C4-2B (cell line): ENCODE measurements around the gene CACNB2.

ENCODE experiments used
- H3K27ac ChIP-seq: fragments of 450-650 bp; 2 replicates; pipeline ENCODE4 v1.5.1; 2017
- ZFX ChIP-seq: fragments of 450-650 bp; IDR thresholded peaks from 2 replicates; pipeline ENCODE4 v1.6.1; 2017
- TF ChIP-seq, protein P1 (sequence below): fragments of 450-650 bp; conservative IDR thresholded peaks from 2 replicates; pipeline ENCODE4 v1.5.1; 2017; ENCODE audit warnings: mild to moderate bottlenecking

CACNB2 gene

DNA sequence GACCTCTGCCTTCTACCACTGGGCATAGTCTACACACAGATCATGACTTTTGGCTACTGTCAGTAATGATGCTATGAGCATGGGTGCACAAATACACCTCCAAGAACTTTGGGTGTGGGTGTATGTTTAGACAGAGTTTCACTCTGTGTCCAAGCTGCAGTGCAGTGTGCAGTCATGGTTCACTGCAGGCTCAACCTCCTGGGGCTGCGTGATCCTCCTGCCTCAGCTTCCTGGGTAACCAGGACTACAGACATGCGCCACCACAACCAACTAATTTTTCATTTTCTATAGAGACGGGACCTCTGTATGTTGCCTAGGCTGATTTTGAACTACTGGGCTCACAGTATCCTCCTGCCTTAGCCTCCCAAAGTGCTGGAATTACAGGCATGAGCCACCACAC lies 316.8 kb downstream of the CACNB2 start:
- no peak overlapping the region for H3K27ac ChIP-seq
- TF ChIP-seq, protein P1, sequence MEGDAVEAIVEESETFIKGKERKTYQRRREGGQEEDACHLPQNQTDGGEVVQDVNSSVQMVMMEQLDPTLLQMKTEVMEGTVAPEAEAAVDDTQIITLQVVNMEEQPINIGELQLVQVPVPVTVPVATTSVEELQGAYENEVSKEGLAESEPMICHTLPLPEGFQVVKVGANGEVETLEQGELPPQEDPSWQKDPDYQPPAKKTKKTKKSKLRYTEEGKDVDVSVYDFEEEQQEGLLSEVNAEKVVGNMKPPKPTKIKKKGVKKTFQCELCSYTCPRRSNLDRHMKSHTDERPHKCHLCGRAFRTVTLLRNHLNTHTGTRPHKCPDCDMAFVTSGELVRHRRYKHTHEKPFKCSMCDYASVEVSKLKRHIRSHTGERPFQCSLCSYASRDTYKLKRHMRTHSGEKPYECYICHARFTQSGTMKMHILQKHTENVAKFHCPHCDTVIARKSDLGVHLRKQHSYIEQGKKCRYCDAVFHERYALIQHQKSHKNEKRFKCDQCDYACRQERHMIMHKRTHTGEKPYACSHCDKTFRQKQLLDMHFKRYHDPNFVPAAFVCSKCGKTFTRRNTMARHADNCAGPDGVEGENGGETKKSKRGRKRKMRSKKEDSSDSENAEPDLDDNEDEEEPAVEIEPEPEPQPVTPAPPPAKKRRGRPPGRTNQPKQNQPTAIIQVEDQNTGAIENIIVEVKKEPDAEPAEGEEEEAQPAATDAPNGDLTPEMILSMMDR = no peak
- no peak for TF ChIP-seq ZFX

DNA sequence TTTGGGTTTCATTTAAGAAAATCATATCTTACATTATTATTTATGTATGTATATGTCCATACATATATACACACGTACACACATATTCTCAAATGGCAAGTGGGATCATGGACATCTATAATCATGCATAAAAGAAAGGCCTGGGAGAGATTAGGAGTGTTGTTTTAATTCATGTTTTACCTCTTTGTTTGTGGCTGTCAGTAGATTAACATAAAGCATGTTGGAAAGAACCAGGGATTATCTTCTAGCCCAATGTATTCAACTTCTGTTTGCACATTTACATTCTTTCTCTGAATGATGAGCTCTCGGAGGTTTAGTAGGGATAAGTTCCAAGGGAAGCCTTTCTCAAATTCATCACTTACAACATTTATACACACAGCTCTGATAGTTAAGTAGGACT lies 319.8 kb downstream of the CACNB2 start:
- no peak overlapping the region for H3K27ac ChIP-seq
- TF ChIP-seq, protein P1 = no peak
- no peak for TF ChIP-seq ZFX

DNA sequence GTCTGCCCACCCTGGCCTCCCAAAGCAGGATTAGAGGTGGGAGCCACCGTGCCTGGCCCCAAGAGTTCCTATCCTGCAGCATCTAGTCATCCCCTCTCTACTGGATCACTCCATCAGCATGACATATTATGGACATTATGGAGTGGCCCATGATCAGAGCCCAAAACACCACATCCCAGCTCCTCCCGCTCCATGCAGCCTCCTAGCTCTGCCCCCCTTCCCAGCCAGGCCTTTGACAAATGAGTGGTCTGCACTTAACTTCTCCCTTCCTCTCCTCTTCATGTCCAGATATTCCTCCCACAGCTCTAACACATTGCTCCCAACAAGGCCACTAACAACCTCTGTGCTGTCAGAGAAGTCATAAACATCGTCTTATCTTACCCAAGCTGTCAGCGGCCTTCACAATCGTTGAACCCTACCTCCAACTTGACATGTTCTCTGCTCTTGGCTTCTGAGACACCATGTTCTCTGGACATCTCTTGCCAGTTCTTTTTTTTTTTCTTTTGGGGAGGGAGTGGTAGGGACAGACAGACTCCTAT lies 323.5 kb downstream of the CACNB2 start:
- H3K27ac ChIP-seq = no peak overlapping the region
- TF ChIP-seq ZFX = no peak
- TF ChIP-seq, protein P1 = no peak

DNA sequence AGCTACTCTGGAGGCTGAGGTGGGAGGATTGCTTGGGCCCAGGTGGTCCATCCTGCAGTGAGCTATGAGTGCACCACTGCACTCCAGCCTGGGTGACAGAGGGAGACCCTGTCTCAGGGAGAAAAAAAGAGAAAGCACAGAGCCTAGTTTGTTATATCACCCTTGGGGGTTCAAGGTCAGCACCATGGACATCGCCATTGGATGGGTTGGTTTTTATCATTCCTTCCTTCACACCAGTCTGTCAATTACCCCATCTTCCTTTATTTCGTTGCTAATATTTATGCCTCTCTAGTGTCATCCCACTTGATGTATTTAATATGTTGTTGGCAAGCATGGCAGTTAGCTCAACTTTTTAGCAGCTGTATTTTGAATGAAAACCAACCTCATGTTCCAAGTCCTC lies 328.9 kb downstream of the CACNB2 start:
- TF ChIP-seq ZFX = no peak
- TF ChIP-seq, protein P1 = no peak
- no peak overlapping the region for H3K27ac ChIP-seq

DNA sequence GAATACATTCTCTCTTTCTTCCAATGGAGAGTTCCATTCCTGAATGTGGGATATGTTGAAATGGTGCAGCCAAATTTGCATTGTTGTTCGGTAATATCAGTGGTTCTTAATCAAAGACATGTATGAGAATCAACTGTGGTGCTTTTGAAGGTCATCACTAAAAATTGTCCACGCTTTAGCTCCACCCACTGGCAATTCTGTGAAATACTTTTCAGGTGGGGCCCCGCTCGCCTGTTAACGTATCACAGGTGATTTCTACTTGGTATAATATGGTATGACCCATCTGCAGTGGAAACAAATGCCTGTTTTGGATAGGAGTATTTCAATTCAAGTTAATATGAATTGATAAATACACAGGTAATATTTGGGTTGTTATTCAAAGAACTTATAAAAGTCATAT lies 332.8 kb downstream of the CACNB2 start:
- TF ChIP-seq, protein P1 = peak; percentile 64
- TF ChIP-seq ZFX = no peak

DNA sequence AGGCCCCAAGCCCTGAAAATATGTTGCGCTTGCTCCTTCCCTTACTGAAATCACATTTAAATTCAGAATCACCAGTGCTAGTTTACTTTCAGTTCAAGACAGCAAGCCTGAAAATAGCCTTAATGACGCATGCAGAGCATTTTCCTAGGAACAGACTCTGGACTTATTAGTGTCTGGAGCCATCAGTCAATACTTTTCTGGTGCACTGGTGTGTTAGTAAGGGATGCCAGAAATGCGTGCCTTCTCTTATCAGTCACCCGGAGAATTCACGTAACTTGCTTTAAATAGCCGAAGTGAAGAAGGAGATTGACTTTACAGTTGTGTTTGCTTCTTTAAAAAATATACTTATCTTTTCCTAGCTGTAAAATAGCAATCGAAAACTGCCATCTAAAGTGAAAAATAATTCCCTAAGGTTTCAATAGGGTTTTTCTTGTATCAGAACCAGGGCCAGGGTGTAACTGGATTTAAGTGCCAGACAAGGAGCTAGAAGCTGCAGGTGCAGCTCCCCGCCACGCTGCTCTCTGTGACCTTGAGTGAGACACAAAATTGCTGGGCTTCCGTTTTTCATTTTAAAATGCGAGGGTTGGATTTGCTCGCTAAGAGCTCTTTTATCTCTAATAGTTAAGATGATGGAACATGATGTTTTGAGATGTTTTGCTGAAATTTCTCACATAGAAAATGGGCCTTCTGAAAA lies 333.3 kb downstream of the CACNB2 start:
- TF ChIP-seq, protein P1 = no peak
- no peak for TF ChIP-seq ZFX
- H3K27ac ChIP-seq = no peak overlapping the region

More for the DNA sequence above, 332.8 kb downstream of the CACNB2 start:
- H3K27ac ChIP-seq = no peak overlapping the region

DNA sequence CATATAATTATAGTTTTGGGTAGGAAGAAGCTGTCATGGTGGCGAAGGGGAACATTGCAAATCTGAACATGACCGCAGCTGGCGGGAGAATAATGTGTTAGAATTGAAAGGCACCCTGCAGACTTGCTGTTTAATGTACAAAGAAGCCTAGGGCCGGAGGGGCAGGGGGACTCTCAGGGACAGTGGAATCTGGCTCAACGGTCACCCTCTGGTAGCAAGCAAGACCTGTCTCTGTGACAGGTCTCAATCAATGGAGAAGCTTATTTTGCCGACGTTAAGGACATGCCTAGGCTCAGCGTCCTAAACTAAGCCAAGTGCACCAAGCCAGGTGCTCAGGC lies 333.9 kb downstream of the CACNB2 start:
- no peak overlapping the region for H3K27ac ChIP-seq
- TF ChIP-seq, protein P1 = no peak
- TF ChIP-seq ZFX = no peak
